GM18520 (cell line): ENCODE data around the gene SLC35F6.
"Not testable (repeated sequence)": the region's sequence is repeated elsewhere in the genome, so short reads cannot be mapped to it uniquely, and the experiment has no call there.

ENCODE experiments used
- ATAC-seq: cut with Tn5 transposase; IDR thresholded peaks from one replicate; pipeline ENCODE4 v1.9.1; 2021; ENCODE audit not compliant: unreplicated experiment

SLC35F6 gene

DNA sequence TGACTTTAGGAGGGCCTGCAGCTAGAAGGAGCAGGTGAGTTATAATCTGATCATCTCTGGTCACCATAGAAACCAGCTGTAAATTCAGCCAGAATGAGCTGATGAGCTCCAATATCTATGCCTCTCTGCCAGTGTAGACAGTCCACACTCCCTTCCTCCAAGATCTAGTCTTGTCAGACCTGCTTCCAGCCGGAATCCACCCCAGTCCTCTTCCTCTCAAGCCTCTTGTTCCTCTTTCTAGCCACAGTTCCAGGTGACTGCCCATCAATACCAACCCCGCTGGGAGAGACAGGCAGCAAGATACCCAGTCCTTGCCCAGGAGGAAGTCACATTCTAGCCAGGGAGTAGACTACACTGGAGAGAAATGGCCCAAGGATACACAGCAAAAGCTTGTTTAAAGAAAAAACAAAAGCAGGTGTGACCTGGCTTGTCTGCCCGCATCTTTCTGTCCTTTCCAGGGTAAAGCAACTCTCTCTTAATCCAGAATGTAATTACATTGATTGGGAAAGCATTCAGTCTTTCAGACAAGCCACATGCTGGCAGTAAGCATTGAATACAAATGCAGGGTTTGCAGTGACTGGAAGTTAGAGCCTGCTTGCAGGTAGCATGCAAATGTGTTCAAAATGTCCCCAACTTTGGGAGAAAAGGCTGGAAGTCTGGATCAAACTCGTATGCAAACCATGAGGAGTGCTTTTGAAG, 9.0 kb upstream of the SLC35F6 start:
- no peak for ATAC-seq

DNA sequence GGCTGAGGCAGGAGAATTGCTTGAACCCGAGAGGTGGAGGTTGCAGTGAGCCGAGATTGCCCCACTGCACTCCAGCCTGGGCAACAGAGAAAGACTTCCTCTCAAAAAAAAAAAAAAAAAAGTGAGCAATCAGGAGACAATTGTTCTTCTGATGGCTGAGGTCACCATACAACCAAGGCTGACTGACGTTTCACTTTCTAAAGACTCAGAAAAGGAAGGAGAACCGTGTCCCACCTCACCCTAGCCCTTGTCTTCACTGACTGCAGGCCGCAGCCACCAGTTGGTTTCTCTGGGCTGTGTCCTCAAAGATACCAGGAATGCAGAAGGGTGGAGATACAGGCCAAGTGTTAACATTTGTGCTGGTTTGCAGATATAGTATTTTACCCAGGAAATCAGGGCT, 7.7 kb upstream of the SLC35F6 start:
- no peak for ATAC-seq

DNA sequence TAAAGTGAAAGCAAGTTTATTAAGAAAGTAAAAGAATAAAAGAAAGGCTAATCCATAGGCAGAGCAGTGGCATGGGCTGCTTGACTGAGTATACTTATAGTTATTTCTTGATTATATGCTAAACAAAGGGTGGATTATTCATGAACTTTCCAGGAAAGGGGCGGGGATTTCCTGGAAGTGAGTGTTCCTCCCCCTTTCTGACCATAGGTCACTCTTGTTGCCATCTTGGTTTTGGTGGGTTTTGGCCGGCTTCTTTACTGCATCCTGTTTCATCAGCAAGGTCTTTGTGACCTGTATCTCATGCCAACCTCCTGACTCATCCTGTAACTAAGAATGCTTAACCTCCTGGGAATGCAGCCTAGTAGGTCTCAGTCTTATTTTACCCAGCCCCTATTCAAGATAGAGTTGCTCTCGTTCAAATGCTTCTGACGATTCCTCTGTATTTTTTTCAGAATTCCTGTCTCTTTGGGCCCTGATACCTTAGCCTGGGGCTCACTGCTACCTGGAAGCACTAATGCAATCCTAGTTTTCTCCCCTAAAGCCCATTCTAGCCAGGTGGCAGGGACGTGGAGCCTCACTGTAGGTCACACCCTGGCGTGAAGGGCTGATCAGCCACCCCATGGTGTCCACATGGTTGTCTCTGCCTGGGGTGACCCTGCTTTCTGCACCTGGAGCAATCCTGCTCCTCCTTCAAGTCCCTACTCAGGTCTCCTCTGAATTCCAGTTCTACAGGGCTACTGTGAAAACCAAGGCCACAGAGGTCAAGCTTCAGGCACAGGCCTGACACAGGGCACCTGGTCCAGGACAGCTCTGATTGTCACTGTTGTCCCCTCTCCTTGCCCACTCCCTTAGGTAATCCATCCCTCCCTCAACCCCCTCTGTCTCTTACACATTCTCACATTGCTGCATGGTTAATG, 6.0 kb upstream of the SLC35F6 start:
- no peak for ATAC-seq

- no peak for ATAC-seq
Observed at GRCh38 chr2:26758790-26759321, 5.2 kb upstream of the SLC35F6 start.

- no peak for ATAC-seq
Observed at GRCh38 chr2:26759845-26760244, 4.2 kb upstream of the SLC35F6 start.

- ATAC-seq = not testable (repeated sequence)
Observed at GRCh38 chr2:26760991-26761390, 3.1 kb upstream of the SLC35F6 start.

- no peak for ATAC-seq
Observed at GRCh38 chr2:26763019-26763418, 1.1 kb upstream of the SLC35F6 start.

- no peak for ATAC-seq
Observed at GRCh38 chr2:26764906-26765305, 822 bp downstream of the SLC35F6 start.

- ATAC-seq = no peak
Observed at GRCh38 chr2:26765475-26766200, 1.6 kb downstream of the SLC35F6 start.

GRCh38 chr2:26767129-26767528, 3.0 kb downstream of the SLC35F6 start:
- no peak for ATAC-seq

GRCh38 chr2:26767894-26768487, 3.9 kb downstream of the SLC35F6 start:
- ATAC-seq = no peak

- ATAC-seq = no peak
Observed at GRCh38 chr2:26768759-26769088, 4.6 kb downstream of the SLC35F6 start.

GRCh38 chr2:26769089-26769761, 5.1 kb downstream of the SLC35F6 start:
- ATAC-seq = no peak

- no peak for ATAC-seq
Observed at GRCh38 chr2:26770986-26771586, 7.0 kb downstream of the SLC35F6 start.

- ATAC-seq = no peak
Observed at GRCh38 chr2:26772064-26773001, 8.2 kb downstream of the SLC35F6 start.

- no peak for ATAC-seq
Observed at GRCh38 chr2:26776195-26776800, 12.2 kb downstream of the SLC35F6 start.

DNA sequence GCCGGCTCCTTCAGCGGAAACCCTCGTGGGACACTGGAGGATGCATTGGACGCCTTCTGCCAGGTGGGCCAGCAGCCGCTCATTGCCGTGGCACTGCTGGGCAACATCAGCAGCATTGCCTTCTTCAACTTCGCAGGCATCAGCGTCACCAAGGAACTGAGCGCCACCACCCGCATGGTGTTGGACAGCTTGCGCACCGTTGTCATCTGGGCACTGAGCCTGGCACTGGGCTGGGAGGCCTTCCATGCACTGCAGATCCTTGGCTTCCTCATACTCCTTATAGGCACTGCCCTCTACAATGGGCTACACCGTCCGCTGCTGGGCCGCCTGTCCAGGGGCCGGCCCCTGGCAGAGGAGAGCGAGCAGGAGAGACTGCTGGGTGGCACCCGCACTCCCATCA, 14.0 kb downstream of the SLC35F6 start:
- no peak for ATAC-seq

- no peak for ATAC-seq
Observed at GRCh38 chr2:26778507-26778906, 14.4 kb downstream of the SLC35F6 start.
